HG03196 (cell line): ENCODE measurements around the gene SNAP23.

Source experiments
- ATAC-seq: cut with Tn5 transposase; IDR thresholded peaks from one replicate; pipeline ENCODE4 v1.9.1; 2021; ENCODE audit not compliant: unreplicated experiment

SNAP23 gene

DNA sequence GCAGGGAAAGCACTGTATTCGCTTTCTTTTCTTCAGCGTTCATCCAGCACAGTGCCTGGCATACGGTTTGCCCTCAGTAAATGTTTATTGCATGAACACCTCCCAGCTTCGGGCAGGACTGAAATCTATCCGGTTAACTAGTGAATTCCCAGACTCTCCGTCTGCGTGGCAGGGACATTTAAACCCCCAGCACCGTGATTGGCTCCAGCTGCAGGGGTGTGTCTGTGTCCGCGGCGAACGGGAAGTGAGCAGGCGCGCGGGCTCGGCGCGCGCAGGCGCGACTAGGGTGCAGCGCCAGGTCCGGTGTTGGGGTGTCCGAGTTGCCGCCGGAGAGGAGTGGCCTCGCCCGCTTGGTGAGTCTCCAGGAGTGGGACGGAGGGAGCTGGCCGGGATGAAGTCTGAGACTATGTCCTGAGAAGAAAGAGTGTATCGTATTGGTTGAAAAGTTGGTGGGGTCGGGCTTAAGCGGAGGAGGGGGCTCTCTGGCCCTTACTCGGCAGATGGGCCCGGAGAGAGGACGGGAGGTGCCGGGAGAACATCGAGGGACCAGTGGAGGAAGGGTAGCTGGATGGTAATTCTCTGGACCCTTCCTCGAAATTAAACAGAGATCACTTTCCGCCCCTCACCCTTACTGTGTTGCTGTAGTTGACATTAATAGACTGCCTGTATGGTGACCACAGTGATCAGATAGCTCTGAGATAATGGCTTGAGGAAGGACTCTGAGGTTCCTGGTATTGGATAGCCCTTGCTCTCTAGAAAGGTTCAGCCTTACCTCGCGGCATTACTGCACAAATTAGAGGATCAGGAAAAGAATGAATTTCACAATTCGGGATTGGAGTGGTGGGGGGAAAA lies at the start of gene SNAP23:
Gene SNAP23, plus strand, starts transcription at position 274 of the 852 bp plus-strand sequence. CDS start 16,213 bp downstream, outside the sequence.
- ATAC-seq, result peak; percentile 72

DNA sequence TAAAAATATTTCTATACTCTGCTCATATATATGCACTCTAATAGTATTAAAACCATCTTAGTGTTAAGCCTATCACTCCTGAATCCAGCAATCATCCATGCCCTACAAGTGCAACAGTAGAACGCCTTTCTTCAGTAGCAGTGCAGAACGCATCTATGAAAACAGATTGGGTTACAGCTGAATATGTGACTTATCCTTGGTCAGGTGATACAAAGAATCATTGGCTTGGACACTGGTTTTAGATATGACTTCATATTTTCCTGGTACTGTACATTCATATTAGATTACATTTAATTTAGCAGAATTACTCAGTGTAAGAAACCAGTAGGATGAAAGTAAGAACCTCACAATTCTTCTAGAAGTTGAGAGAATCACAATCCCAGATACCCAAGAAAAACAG lies 47.8 kb upstream of the SNAP23 start:
- no peak for ATAC-seq

DNA sequence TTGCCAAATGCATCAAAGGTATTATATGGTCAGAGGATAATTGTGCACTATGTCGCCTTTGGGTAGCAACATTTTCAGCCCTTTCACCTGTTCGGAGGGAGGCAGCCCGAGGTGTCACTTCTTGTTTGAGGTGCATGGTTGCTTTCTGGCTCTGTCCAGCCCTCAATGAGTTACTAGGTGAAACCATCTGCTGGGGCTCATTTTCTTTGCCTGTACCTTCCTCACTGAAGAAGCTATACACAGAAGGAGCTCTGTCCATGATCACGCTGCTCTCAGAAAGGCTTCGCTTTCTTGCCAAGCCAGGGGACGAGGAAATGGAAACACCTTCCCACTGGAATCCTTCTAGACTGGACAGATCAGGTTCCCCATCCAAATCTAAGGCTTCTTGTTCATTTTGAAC lies 47.2 kb upstream of the SNAP23 start:
- no peak for ATAC-seq

DNA sequence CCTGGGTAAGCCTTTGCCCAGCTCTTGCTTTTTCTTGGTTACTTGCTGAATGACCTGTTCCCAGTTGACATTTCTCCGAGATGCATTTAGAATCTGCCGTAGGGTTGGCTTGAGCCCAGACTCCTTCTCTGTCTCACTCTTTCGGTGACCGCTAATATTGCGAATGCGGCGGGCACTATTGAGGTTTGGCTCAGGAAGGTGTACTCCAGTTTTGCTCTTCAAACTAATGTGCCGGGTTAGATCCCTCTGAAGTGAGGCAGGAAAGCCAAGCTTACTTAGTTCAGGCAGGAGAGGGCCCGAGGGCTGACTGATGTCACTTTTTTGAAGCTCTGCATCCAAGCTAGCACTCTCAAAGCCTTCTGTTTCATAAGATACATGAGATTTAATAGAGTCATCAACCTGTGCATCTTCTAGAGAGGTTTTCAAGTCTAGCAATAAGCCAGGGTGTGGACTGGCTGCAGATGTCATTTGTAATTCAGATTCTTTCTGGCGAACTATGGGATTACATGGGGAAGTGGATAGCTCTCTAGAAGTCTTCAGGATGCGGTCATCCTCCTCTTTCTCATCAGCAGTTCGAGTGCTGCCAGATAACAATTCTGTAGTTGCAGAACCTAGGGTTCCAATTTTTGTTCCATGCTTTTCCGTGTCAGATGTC lies 45.5 kb upstream of the SNAP23 start:
- no peak for ATAC-seq

DNA sequence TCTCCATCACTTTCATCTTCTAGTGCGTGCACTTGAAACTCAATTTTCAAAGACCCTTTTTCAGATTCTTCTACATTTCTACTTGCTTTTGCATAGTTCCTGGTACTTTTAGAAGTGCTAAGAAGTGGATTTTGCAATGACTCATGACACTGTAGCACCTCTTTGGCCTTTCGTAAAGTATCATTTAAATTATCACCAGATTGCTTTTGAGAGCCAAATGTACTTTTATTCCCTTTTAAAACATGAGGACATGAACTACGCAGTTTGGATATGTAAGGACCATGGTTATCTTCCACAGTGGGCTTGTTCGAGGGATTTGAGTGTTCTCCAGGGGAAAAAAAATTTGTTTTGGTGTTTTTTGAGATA lies 45.0 kb upstream of the SNAP23 start:
- no peak for ATAC-seq

DNA sequence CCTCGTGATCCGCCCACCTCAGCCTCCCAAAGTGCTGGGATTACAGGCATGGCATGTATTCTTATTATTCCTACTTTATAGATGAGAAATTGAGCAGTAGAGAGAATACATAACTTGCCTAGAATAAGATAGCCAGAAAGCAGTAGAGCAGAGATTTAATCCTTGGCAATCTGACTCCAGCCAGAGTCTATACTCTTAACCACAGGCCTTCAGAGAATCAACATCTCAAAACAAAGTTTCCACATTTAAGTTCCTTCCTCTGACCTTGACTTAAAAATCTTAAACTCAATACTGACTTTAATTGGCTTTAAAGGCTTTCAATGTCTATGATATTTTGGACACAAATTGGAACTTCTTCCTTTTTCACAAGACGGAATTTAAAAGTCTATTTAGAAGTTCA lies 41.6 kb upstream of the SNAP23 start:
- no peak for ATAC-seq

DNA sequence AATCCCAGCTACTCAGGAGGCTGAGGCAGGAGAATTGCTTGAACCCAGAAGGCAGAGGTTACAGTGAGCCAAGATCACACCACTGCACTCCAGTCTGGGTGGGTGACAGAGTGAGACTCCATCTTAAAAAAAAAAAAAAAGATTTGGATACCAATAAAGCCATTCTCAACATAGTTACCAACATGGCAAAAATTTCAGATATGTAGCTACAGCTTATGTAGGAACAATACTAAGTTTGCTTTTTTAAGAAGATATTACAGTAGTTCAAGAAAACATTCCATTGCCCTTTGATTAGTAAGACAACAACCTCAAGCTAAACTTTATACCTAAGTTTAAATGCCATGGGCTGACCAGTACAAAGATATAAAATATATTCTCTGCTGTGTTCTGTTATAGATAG lies 38.9 kb upstream of the SNAP23 start:
- ATAC-seq, result no peak

DNA sequence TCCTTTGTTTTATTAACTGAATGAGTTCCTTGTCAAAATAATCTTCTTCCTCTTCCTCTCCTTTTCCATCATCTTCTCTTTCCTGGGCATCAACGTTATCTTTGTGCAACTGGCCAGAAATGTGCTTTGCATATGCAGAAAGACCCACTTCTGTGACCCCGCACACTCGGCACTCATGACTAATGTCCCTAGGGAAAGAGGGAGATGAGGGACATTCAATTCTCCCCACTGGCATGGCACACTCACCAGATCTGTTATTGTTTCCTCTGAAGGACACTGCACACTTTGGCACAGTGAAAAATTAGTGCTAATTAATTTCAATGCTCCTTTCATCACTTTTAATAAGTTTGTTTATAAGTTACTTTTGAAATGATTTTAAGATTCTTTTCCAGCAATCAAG lies 38.5 kb upstream of the SNAP23 start:
- no peak for ATAC-seq

DNA sequence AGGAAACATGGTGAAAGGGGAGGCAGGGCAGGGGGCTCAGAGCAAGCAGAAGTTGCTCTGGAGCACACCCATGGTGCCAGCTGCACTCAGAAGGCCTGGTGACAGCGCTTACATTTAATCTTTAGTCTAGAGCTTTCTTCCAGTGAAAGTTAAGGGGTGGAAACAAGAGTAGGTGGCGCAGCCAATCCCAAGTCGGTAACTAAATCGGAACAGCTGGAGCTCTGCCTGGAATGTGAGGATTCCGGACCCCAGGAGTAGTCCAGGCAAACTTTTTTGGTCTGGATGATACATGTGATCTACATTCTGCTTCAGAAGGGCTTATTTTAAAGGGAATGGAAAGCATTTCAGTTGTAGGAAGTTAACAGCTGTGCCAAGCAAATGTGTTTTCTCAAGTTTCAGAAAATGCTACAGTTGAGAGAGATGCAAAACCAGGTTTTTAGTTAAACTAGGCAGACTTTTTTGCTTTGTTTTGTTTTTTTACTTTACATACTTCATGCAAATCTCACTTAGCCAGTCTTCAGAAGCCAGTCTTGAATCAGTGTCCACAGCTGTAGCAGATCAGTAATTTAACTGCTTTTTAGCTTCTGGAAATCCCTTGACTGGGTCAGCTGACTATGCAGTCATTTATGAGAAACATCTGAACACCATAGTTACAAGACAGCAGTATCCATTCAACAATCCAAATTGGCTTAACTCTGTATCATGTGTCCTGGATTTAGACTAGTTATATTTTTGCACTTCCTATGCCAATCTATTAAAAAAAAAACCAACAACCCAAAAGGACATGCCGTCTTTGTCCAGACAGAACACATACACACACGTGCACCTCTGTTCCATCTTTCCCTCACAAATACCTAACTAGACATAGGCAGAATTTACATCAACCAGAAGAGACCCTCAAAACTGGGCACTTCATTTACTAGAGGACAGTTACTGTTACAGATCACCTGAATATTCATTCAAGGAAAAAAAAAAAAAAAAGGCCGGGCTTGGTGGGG lies 37.7 kb upstream of the SNAP23 start:
- peak; percentile 61 for ATAC-seq

DNA sequence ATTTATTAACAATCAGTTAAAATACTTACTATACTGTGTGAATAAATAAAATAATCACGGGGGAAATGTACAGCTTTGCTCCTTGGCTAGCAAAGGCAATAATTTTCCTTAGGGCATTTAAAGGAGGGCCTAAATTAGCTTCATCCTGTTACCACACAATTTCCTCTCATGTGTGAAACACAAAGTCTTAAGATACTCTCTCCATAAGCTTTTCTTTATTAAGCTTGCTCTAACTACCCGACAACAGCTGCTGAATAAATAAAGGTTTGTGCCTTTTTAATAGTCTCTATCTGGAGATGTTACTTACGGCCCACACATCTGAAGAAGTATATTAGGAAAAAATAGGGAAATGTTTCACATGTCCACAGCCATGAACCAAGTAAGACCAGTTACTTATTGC lies 34.2 kb upstream of the SNAP23 start:
- ATAC-seq, result no peak

DNA sequence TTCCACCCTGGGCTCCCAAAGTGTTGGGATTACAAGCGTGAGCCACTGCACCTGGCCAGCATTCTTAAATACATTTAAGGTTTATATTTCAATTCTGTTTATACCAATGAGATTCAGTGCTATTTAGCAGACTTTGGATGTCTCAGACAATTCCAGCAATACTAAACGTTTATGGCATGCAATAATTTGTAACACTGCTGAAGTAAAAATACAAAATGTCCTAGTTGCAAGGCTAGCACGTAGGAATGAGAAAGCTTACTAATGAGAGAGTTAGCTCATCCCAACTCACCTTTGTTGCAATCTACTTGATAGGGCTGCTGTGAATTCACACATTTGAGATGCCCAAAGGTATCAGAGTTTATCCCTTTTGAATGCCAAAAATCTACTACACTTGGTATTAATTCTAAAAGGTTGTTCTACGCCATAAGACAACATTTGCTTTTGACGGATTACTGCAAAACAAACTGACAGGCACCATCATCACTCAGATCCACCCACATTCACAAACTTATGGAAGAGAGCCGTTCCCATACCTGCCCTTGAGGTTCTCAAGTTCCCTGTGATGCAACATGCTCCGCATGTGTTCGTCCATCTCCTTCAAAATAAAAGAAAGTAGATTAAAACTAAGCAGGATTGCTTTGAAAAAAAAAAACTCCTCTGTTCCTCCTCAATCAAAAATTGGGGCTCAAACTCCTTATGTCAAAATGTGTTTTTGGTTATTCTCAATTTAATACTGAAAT lies 29.7 kb upstream of the SNAP23 start:
- ATAC-seq, result no peak

DNA sequence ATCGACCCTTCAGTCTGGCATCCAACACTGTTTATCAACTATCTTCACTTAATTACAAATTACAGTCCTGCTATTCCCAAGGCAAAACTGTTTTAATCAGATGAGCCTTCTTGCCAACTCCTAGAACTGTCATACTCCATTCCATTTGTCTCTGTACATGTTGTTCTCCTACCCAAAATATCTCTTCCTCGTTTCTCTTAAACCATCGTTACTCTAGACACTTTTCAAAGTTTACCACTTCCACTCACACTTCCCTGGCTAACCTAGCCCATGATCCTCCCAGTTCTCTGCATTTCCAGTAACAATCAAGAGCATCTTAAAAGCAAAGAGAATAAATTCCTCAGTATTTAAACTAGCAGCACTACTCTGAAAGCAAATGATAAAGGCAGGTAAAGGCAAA lies 24.4 kb upstream of the SNAP23 start:
- ATAC-seq, result no peak

DNA sequence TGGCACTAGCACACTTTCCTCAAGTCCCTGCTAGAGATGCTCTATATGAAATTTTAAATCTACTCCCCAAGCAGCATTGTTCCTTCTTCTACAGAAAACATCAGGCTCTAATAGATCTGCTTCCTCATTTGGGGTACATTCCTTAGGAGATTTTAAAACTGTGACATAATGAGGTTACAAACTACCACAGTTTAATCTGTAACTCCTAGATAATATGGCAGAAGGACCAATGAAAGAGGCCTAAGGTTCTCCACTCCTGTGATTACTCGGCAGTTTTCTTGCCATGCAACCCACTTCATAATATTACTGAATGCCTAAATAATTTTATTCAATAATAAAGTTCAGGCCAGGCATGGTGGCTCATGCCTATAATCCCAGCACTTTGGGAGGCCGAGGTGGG lies 20.6 kb upstream of the SNAP23 start:
- ATAC-seq, result no peak

DNA sequence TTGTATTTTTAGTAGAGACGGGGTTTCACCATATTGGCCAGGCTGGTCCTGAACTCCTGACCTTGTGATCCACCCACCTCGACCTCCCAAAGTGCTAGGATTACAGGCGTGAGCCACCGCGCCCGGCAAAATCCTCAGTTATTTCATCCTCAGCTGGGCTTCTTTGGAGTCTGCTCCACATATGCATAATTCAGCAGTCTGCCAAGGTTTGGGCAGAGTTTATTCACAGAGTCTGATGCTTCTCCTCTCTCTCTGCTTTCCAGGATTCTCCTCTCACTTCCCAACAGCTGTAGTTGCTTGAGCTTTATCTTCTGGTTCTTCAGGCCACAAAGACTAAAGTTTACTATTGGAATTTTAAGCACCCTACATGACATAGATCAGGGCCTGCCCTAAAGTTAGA lies 12.7 kb upstream of the SNAP23 start:
- ATAC-seq, result no peak

DNA sequence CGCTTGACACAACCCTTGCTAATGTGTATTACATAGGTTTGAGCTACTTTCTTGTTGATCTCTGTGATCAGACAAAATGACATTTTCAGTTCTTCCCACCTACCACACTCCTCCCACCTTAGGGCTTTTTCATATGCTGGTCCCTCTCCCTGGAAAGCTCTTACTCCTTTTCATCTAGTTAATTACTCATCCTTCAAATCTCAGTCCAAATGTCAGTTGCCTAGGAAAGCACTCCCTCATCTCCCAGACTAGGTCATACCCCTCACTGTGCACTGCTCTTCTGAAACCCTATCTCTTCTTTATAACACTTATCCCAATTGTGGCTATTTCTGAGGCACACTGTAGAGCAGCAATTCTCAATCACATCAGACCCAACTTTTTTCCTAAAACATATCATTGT lies 11.8 kb upstream of the SNAP23 start:
- ATAC-seq, result no peak

DNA sequence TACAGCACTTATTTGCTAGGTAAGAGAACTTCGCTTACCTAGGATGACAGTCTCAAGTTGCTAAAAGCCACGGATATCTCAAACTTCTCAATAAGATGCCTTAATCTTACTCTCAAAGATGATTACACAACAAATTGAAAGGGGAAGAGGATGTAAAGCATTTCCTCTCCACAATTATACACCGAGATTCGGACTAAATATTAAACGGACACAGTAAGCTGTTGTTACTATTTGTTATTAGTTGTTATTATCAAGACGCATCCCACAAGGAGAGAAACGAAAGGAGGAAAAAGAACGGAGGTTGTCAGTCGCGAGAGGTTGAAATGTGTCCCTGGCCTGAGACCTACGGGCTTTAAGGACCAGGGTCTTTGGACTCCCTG lies 5.2 kb upstream of the SNAP23 start:
- ATAC-seq, result no peak

DNA sequence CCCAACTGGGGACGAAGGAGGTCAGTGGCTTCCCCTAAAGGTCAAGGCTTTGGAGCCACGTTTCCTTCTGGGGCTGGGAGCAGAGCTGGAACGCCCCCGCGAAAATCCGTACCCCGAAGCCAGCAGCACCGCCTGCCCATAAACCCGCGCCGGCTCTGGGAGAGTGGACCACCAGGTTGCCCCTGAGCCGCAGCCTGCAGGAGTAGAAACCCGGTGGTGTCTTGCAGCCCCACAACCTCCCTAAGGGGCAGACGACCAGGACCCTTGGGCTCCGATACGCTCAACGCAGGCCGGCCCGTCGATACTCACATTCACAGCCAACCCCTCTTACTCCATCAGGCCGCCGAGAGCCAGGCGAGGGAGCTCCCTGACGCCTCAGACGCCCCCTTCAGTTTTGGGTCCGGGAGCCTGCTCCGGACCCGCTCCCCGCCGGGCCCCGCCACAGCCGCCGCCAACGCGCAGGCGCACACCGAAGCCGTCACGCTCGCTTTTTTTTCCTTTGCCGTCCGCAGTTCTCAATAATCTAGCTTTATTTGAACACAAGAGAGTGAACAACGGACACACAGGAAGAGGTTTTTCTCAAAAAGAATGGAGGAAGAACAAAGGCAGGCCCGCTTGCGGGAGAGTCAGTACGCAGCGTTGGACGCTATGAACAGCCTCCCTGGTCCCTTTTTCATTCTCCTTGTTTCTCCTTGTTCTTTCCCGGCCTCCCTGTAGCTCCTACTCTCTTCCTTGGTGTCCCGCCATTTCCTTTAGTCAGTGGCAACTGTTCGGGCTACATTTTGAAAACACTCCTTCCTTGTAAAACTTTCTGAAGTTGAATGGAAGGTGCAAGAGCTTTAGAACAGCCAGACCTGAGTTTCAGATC lies 4.5 kb upstream of the SNAP23 start, which contains the start of gene ZNF106:
Gene ZNF106, minus strand, starts transcription at position 471 of the 868 bp plus-strand sequence. CDS start 18,852 bp downstream, outside the sequence.
- ATAC-seq, result peak; percentile 61

DNA sequence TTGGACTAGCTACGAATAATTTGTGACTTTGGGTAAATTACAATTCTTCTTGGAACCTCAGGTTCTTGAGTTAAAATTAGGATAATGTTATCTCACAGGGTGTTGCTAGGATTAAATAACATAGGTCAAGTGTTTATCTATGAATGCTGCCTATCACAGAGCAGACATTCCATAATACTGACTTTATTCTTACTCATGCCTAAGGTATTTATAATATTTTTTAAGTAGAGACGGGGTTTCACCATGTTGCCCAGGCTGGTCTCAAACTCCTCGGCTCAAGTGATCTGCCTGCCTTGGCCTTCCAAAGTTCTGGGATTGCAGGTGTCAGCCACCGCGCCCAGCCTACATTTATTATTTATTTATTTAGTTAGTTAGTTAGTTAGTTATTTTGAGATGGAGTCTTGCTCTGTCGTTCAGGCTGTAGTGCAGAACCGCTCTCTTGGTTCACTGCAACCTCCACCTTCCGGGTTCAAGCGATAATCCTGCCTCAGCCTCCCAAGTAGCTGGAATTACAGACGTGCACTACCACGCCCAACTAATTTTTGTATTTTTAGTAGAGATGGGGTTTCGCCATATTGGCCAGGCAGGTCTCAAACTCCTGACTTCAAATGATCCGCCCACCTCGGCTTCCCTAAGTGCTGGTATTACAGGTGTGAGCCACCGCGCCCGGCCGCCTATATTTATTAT lies 3.8 kb upstream of the SNAP23 start:
- ATAC-seq, result no peak

DNA sequence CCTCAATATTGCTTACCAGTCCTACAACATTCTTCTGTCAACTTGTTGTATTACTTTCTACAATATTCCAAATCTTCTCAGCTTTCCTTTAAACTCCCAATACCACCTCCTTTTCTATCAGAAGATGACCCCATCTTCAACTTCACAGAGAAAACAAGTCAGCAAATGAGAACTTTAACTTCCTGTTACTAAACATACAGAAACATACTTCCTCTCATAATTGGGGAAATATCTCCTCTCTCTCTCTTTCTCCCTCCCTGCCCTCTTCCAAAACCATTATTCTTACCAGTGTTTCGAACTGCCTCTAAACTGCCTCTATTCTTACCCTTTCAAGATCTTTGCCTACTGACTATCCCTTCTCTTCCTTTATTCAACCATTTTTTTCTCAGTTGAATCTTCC lies 1.8 kb upstream of the SNAP23 start:
- ATAC-seq, result no peak
